Right kidney (tissue), 1 donor: ENCODE measurements around the gene TUBA1A.
"Not testable (repeated sequence)": the region's sequence is repeated elsewhere in the genome, so short reads cannot be mapped to it uniquely, and the experiment has no call there.

Source experiments
- DNase-seq: peaks from one replicate; pipeline ENCODE4 v3.0.0-alpha.2; 2016

Gene TUBA1A

GRCh38 chr12:49208676-49209075 is 19.8 kb upstream of the TUBA1A start:
- no peak for DNase-seq

DNA sequence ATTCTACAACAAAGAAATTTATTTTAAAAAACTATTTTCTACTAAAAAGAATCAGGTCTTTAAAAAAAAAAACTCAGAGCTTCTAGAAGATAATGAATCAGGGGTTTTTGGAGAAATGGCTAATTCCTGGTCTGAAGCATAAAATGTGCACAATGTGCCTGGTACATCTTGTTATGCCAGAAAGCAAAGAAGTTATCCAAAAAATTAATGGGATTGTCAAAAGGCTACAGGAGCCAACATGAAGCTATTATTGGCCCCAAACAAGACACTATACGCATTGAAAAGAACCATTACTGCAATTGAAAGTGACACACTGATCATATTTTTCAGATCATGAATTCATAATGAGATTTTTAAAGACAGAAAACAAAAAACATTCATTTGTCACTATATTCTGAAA is 19.3 kb upstream of the TUBA1A start:
- no peak for DNase-seq

DNA sequence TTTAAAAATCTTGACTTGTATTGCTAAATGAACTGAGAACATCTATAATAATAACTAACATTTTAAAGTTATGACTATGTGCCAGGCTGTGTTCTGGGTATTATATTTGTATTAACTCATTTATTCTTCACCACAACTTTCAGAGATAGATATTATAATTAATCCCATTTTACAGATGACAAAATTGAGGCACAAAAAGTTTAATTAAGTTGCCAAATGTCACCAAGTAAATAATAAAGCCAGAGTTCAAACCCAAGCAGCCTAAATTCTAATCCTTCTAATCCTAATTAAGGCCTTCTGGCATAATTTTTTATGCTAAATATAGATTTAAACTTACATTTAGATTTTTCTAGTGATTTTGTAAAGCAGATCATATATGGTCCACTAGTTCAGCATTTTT is 17.5 kb upstream of the TUBA1A start:
- no peak for DNase-seq

DNA sequence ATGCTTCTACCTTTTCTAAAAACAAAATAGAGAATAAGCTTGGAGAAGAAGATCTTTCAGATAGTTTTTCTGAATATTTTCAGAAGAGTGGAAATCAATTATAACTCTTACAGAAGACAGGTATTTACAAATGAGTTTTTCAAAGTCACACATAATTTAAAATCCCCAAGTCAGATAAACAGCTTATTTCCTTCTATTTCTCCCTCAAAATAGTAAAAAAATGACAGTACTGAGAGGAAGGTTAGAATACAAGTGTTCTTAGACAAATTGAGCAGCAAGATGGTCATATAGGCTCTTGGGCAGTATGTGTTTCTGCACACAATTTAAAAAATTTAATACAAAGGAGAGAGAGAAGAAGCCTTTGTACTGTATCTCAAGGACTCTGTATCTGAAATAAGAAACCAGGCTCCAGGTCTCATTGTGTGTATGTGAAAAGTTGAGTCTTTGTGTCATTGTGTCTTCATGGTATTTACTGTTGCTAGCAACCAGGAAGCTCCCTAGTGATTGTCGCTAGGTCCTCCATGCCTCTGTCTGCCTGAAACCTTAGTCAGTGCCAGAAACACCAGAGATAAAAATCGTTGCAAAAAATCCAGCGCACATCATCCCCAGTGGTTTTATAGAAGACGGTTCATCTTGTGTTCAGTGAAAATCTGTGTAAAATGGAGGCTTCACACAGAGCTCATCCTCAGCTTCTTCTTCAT is 12.9 kb upstream of the TUBA1A start:
- no peak for DNase-seq

- peak; percentile 22 for DNase-seq
Measured at GRCh38 chr12:49200919-49201594, 12.2 kb upstream of the TUBA1A start.

DNA sequence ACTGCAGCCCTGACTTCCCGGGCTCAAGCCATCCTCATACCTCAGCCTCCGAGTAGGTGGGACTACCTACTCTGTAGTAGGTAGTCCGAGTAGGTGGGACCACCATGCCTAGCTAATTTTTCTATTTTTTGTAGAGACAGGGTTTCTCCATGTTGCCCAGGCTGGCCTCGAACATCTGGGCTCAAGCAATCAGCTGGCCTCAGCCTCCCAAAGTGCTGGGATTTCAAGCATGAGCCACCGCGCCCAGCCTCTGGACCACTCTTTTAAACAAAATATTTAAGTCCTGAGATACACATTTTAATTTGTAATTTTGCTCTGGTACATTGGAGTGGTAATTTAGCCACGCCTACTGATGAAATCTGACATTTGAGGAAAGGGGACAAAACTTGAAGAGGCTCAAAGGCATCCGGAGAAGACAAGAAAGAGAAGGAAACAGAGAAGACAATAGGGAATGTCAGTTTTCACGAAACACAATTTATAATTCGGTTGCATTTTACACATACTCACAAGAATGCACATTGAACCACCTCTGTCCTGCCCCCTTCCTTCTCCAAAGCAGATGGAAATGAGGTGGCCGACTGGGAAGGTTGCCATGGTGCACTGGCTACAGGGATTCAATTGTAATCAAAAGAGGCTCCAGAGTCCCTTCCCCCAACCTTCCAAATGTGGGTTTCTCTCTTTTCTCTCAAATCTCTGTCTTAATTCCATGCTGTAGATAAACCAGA is 9.7 kb upstream of the TUBA1A start:
- no peak for DNase-seq

GRCh38 chr12:49197256-49197655 is 8.4 kb upstream of the TUBA1A start:
- no peak for DNase-seq

DNA sequence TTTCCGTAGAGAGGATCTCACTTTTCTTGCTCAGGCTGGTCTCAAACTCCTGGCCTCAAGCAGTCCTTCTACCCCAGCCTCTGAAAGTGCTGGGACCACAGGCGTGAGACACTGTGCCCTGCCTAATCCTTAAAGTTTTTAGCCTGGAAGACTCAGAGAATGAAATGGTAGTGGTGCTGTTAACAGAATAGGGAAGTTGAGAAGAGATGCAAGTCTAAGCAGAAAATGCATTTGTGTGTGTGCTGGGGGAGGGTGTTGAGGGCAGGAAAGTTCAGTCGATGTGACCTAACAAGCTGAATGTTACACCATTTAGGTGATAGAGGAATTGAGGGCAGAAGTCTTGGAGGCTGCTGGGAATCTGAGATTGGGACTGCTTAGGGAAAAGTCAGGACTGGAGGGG is 6.9 kb upstream of the TUBA1A start:
- DNase-seq, result no peak

- DNase-seq, result not testable (repeated sequence)
Measured at GRCh38 chr12:49193746-49194145, 4.9 kb upstream of the TUBA1A start.

DNA sequence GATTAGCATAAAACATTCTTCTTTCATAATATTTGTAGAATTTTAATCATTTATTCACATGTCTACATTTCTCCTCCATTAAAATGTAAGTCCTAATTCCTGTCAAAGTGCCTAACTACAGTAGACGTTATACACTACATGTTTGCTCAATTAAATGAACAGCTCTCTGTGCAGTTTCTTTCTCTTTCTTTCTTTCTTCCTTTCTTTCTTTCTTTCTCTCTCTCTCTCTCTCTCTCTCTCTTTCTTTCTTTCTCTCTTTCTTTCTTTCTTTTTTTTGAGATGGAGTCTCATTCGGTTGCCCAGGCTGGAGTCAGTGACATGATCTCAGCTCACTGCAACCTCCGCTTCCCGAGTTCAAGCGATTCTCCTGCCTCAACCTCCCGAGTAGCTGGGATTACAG is 2.6 kb upstream of the TUBA1A start:
- not testable (repeated sequence) for DNase-seq

DNA sequence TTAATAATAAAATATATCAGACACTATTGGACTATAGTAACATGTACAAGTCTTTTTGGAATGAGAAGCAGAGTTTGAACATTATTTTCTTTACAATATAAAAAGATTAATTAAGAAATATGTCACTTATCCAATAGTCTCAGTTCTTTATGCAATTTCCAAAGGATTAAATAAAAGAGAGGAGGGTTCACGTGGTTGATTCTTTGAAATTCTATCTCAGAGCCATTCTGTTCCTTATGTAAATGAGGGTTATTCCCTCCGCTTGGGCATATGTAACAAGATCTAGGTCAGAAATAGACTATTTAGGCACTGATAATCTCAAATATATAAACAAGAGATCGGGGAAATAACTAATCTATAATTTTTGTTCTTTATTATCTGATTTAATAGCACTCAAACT is 2.1 kb upstream of the TUBA1A start:
- no peak for DNase-seq

DNA sequence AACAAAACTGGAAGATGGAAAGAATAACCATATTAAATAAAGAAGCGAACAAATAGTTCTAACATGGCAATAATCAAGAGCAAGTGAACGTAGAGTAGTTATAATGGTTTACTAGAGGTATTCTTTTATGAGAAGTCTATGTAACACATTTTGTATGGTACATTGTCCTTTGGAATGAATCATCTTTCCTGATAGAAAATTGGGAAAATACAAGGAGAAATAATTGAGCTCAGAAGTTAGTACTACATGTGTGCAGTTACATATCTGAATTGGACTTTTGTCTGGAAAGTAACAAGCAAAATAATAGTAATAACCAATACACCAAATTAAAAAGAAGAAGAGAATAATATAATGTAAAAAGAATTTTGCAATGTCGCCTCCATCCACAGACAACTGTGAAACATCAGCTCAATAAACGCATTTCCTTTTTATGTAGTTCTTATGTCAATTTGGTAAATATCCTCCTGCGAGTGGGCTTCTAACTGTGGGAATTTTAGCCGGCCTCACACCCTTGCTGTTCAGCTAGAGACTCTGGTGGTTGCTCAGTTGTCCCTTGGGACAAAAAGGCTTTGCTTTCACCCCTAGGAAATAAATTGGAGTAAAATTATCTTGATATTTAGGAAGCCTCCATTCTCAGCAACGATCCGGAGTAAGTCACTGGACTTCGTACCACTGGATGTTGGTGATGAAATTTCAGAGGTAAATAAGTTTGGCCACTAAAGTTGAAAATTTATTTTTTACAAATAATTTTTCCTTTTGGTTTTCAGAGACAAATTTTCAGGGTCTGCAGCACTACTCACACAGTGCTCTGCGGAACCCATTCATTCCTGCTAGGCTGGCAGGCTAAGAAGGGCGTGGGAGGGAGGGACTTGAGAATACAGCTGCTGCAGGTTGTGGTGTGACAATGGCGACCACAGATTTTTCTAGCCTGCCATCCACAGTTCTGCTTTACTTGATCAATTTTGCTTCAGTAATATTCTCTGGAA is 1.1 kb upstream of the TUBA1A start:
- no peak for DNase-seq

GRCh38 chr12:49188201-49188915 is 522 bp downstream of the TUBA1A start:
- peak; percentile 95 for DNase-seq

DNA sequence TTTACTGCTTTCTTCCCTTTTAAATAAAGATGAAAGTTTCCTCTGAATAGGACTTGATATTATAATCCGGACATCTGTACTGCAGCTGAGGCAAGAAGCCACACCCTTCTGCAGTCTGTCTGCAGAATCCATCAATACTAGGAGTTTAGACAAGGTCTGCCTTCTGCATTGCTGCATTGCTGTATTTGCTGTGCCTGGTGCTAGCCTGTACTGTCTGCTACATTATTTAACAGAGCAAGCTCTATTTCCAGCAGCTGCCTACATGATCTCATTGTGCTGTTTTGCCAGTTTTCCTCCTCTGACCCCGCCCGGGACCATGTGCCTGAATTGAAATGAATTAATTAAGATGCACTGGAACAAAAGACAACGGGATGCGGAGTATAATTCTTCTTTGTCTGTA is 1.7 kb downstream of the TUBA1A start:
- peak; percentile 20 for DNase-seq

GRCh38 chr12:49186307-49186706 is 2.6 kb downstream of the TUBA1A start:
- DNase-seq, result not testable (repeated sequence)

- not testable (repeated sequence) for DNase-seq
Measured at GRCh38 chr12:49184697-49185096, 4.2 kb downstream of the TUBA1A start.

- not testable (repeated sequence) for DNase-seq
Measured at GRCh38 chr12:49183214-49183950, 5.5 kb downstream of the TUBA1A start.

- DNase-seq, result no peak
Measured at GRCh38 chr12:49174218-49174617, 14.7 kb downstream of the TUBA1A start.

DNA sequence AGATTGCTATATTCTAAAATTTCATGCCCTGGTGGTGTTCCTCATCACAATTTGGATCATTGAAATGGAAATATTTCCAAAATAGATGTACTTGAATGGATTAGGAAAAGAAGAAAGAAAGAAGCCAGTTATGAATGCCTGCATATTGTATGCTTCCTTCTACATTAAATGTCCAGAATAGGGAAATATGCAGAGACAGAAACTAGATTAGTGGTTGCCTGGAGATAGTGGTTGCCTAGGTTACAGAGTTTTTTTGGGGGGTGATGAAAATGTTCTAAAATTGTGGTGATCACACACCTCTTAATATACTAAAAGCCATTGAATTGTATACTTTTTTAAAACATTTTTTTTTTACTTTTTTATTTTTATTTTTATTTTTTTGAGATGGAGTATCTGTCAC is 18.0 kb downstream of the TUBA1A start:
- DNase-seq, result no peak

- no peak for DNase-seq
Measured at GRCh38 chr12:49165114-49165513, 23.8 kb downstream of the TUBA1A start.

- not testable (repeated sequence) for DNase-seq
Measured at GRCh38 chr12:49161901-49162300, 27.0 kb downstream of the TUBA1A start.
